ENCODE results near the gene BCAS1.

The BCAS1 gene

DNA sequence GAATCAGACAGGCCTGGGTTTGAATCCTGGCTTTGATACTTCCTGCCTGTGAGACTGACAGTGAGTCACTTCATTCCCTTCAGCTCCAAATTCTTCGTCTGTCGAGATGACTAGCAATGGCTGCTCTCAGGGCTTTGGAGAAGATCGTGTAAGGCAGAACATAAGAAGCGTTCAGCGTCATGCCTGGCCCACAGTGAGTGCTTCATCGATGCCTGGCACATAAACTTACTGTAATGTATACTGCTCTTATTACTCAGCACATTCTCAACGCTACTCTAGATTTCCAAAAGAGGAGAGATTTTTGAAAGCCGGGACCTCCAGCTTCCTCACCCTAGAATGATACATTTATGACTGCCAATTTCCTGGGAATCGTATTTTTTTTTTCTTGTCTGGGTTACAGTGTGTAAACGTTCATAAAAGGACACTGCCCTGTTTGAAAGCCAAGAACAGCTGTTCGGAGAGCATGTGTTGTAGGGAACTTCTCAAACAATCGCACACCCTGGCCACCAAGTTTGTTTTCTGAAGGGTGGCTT, 16.2 kb upstream of the BCAS1 start:
- H4K8ac ChIP-seq (ENCODE audit: low read depth, low read length) = no peak overlapping the region
- no peak overlapping the region for H3K4ac ChIP-seq (ENCODE audit: low read depth, low read length)
- H3K4me1 ChIP-seq (ENCODE audit: control insufficient read depth, low read depth, low read length) = no peaks in the 10 kb centered on the region
- H3K18ac ChIP-seq (ENCODE audit: low read length) = no peak overlapping the region
- no peak overlapping the region for H2BK15ac ChIP-seq (replicated peaks; ENCODE audit: low read depth)
- DNase-seq = no peak
- no peak overlapping the region for H2BK5ac ChIP-seq (ENCODE audit: low read length)
- no peaks in the 10 kb centered on the region for H3K27me3 ChIP-seq (ENCODE audit: insufficient read depth, low read length, poor library complexity)
- no peak overlapping the region for H3K4me3 ChIP-seq (ENCODE audit: low read length)
- no peak overlapping the region for H3K23ac ChIP-seq (ENCODE audit: low read length)
- peak overlapping the region; percentile 16 for H3K9ac ChIP-seq (ENCODE audit: low read length)
- H3K79me2 ChIP-seq (ENCODE audit: control insufficient read depth, insufficient read depth, low read length) = no peaks in the 10 kb centered on the region
- no peak overlapping the region for H3K4me2 ChIP-seq (ENCODE audit: low read length)
- H3K79me1 ChIP-seq (ENCODE audit: low read length) = no peaks in the 10 kb centered on the region
- no peak overlapping the region for H3K27ac ChIP-seq (ENCODE audit: low read depth, low read length)
- H3K36me3 ChIP-seq (ENCODE audit: control insufficient read depth, insufficient read depth, low read length) = no peaks in the 10 kb centered on the region
- H2BK120ac ChIP-seq (ENCODE audit: low read depth, low read length) = no peak overlapping the region
- no CpG with 5 or more reads among the region's 12 CpGs for whole genome bisulfite sequencing (ENCODE audit: extremely low coverage, insufficient coverage, low lambda C conversion rate)
- H2AK5ac ChIP-seq (ENCODE audit: low read length) = no peak overlapping the region
- H4K5ac ChIP-seq (ENCODE audit: low read length) = no peak overlapping the region
- H3K56ac ChIP-seq (ENCODE audit: low read length) = no peak overlapping the region

DNA sequence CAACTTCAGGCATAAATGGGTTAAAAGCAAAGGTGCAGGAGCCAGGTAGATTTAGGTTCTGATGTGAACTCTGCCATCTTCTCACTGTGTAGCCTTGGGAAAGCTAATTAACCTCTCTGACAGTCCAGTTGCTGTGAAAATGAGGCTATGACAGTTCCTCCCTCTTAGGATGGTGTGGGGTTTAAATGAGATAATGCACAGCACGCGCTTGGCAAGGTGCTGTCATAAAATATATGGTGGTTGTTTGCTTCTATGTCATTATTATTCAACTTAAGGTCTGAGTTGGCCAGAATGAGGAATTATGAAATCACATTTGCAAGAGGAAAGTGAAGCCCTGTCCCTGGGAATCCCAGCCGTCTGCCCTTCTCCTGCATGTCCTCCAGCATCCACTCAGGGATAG, 15.5 kb upstream of the BCAS1 start:
- Histone ChIP-seq H2BK15ac (replicated peaks; ENCODE audit: low read depth) (no peak overlapping the region), H3K23ac (ENCODE audit: low read length) (no peak overlapping the region), H3K36me3 (ENCODE audit: control insufficient read depth, insufficient read depth, low read length) (no peaks in the 10 kb centered on the region), H3K27ac (ENCODE audit: low read depth, low read length) (no peak overlapping the region), H3K4ac (ENCODE audit: low read depth, low read length) (no peak overlapping the region), H3K4me3 (ENCODE audit: low read length) (no peak overlapping the region), H3K27me3 (ENCODE audit: insufficient read depth, low read length, poor library complexity) (no peaks in the 10 kb centered on the region), H3K4me1 (ENCODE audit: control insufficient read depth, low read depth, low read length) (no peaks in the 10 kb centered on the region), H2BK5ac (ENCODE audit: low read length) (no peak overlapping the region), H3K18ac (ENCODE audit: low read length) (no peak overlapping the region), H3K4me2 (ENCODE audit: low read length) (no peak overlapping the region), H3K9ac (ENCODE audit: low read length) (no peak overlapping the region), H3K79me2 (ENCODE audit: control insufficient read depth, insufficient read depth, low read length) (no peaks in the 10 kb centered on the region), H2AK5ac (ENCODE audit: low read length) (no peak overlapping the region), H2BK120ac (ENCODE audit: low read depth, low read length) (no peak overlapping the region), H3K79me1 (ENCODE audit: low read length) (no peaks in the 10 kb centered on the region), H4K8ac (ENCODE audit: low read depth, low read length) (no peak overlapping the region), H3K56ac (ENCODE audit: low read length) (no peak overlapping the region), H4K5ac (ENCODE audit: low read length) (no peak overlapping the region)
- no CpG with 5 or more reads among the region's 3 CpGs for WGBS (ENCODE audit: extremely low coverage, insufficient coverage, low lambda C conversion rate)
- DNase-seq = no peak

DNA sequence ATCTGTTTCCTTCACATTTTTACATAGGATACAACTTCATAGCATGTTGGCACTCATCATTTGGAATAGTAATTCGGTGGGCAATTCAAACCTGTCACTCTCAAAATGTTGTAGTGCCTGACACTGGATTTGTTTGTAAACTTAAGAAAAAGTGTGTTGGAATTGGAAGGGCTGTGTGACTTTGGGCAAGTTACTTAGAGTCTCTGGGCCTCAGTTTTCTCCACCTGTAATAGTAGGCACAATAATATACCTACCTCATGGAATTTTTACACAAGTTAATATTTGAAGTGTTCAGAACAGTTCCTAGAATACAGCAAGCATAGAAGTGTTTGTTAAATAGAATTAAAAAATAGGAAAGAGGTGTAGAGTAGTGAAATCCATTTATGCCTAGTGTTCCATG, 15.0 kb upstream of the BCAS1 start:
- no peak overlapping the region for H2AK5ac ChIP-seq (ENCODE audit: low read length)
- no peak overlapping the region for H2BK120ac ChIP-seq (ENCODE audit: low read depth, low read length)
- no peaks in the 10 kb centered on the region for H3K4me1 ChIP-seq (ENCODE audit: control insufficient read depth, low read depth, low read length)
- no peak overlapping the region for H3K4ac ChIP-seq (ENCODE audit: low read depth, low read length)
- H3K27me3 ChIP-seq (ENCODE audit: insufficient read depth, low read length, poor library complexity) = no peaks in the 10 kb centered on the region
- H2BK5ac ChIP-seq (ENCODE audit: low read length) = no peak overlapping the region
- no peak for DNase-seq
- no peak overlapping the region for H3K27ac ChIP-seq (ENCODE audit: low read depth, low read length)
- H3K9ac ChIP-seq (ENCODE audit: low read length) = no peak overlapping the region
- no peaks in the 10 kb centered on the region for H3K79me2 ChIP-seq (ENCODE audit: control insufficient read depth, insufficient read depth, low read length)
- H3K23ac ChIP-seq (ENCODE audit: low read length) = no peak overlapping the region
- H3K18ac ChIP-seq (ENCODE audit: low read length) = no peak overlapping the region
- no peak overlapping the region for H4K5ac ChIP-seq (ENCODE audit: low read length)
- whole genome bisulfite sequencing (ENCODE audit: extremely low coverage, insufficient coverage, low lambda C conversion rate) = no CpG with 5 or more reads among the region's 1 CpG
- no peak overlapping the region for H2BK15ac ChIP-seq (replicated peaks; ENCODE audit: low read depth)
- H3K79me1 ChIP-seq (ENCODE audit: low read length) = no peaks in the 10 kb centered on the region
- no peak overlapping the region for H3K4me3 ChIP-seq (ENCODE audit: low read length)
- H4K8ac ChIP-seq (ENCODE audit: low read depth, low read length) = no peak overlapping the region
- H3K4me2 ChIP-seq (ENCODE audit: low read length) = no peak overlapping the region
- H3K36me3 ChIP-seq (ENCODE audit: control insufficient read depth, insufficient read depth, low read length) = no peaks in the 10 kb centered on the region
- H3K56ac ChIP-seq (ENCODE audit: low read length) = no peak overlapping the region

DNA sequence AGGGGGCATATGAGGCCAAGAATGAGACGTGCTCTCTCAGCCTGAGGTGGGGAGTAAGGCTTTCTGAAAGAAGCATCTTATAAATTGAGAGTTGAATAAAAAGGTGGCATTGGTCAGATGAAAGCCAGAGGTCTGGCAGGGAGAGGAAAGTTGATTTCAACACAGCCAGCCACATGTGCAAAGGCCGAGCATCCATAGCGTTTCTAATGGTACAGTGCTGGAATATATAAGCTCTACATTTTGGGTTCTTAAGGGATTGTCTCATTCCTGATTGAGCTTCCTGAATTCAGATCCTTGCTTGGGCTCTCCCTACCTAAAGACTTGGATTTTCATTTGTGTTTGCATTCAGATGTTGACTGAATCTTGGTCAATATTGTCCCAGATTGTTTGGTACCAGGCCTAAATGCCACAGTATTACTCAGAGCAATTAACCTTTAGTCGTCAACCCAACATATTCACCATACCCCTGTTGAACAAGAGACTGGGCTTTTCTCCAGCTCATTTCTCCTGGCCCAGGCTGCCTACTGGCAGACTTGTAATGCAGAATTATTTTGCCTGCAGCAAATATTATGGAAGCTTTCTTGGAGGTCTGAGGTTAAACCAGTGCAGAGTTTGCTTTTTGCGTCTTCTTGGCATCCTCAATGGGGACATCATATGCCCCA, 14.5 kb upstream of the BCAS1 start:
- H3K27me3 ChIP-seq (ENCODE audit: insufficient read depth, low read length, poor library complexity) = no peaks in the 10 kb centered on the region
- H3K27ac ChIP-seq (ENCODE audit: low read depth, low read length) = no peak overlapping the region
- H2BK120ac ChIP-seq (ENCODE audit: low read depth, low read length) = no peak overlapping the region
- H3K4me3 ChIP-seq (ENCODE audit: low read length) = no peak overlapping the region
- H3K56ac ChIP-seq (ENCODE audit: low read length) = no peak overlapping the region
- H3K9ac ChIP-seq (ENCODE audit: low read length) = no peak overlapping the region
- H3K4me1 ChIP-seq (ENCODE audit: control insufficient read depth, low read depth, low read length) = no peaks in the 10 kb centered on the region
- no peak overlapping the region for H3K4ac ChIP-seq (ENCODE audit: low read depth, low read length)
- no peak overlapping the region for H2AK5ac ChIP-seq (ENCODE audit: low read length)
- H3K4me2 ChIP-seq (ENCODE audit: low read length) = no peak overlapping the region
- no peak overlapping the region for H2BK15ac ChIP-seq (replicated peaks; ENCODE audit: low read depth)
- no peak overlapping the region for H4K8ac ChIP-seq (ENCODE audit: low read depth, low read length)
- no peak for DNase-seq
- no peaks in the 10 kb centered on the region for H3K79me1 ChIP-seq (ENCODE audit: low read length)
- no peak overlapping the region for H4K5ac ChIP-seq (ENCODE audit: low read length)
- WGBS (ENCODE audit: extremely low coverage, insufficient coverage, low lambda C conversion rate) = no CpG with 5 or more reads among the region's 5 CpGs
- H3K18ac ChIP-seq (ENCODE audit: low read length) = no peak overlapping the region
- H3K23ac ChIP-seq (ENCODE audit: low read length) = no peak overlapping the region
- no peaks in the 10 kb centered on the region for H3K79me2 ChIP-seq (ENCODE audit: control insufficient read depth, insufficient read depth, low read length)
- H2BK5ac ChIP-seq (ENCODE audit: low read length) = no peak overlapping the region
- H3K36me3 ChIP-seq (ENCODE audit: control insufficient read depth, insufficient read depth, low read length) = no peaks in the 10 kb centered on the region

DNA sequence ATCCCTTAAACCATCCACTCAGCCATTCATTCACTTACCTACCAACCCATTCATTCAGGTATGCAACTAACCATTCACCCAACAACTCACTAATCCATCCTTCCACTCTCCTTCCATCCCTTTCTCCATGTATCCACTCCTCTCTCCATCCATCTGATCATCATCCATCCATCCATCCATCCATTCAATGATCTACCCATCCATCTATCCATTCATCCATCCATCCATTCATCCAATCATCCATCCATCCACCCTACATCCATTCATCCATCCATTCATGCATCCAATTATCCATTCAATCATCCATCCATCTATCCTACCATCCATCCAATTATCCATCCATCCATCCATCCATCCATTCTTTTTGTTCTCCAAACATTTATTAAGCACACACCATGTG, 13.8 kb upstream of the BCAS1 start:
- no peak overlapping the region for H2BK5ac ChIP-seq (ENCODE audit: low read length)
- no peak overlapping the region for H3K18ac ChIP-seq (ENCODE audit: low read length)
- H3K9ac ChIP-seq (ENCODE audit: low read length) = no peak overlapping the region
- no peak overlapping the region for H3K27ac ChIP-seq (ENCODE audit: low read depth, low read length)
- DNase-seq = no peak
- H3K27me3 ChIP-seq (ENCODE audit: insufficient read depth, low read length, poor library complexity) = no peaks in the 10 kb centered on the region
- H3K56ac ChIP-seq (ENCODE audit: low read length) = no peak overlapping the region
- H3K36me3 ChIP-seq (ENCODE audit: control insufficient read depth, insufficient read depth, low read length) = no peaks in the 10 kb centered on the region
- H3K79me1 ChIP-seq (ENCODE audit: low read length) = no peaks in the 10 kb centered on the region
- no peak overlapping the region for H4K8ac ChIP-seq (ENCODE audit: low read depth, low read length)
- no peak overlapping the region for H3K4me3 ChIP-seq (ENCODE audit: low read length)
- H3K4ac ChIP-seq (ENCODE audit: low read depth, low read length) = no peak overlapping the region
- H3K23ac ChIP-seq (ENCODE audit: low read length) = no peak overlapping the region
- H3K4me2 ChIP-seq (ENCODE audit: low read length) = no peak overlapping the region
- no peak overlapping the region for H2BK120ac ChIP-seq (ENCODE audit: low read depth, low read length)
- no peaks in the 10 kb centered on the region for H3K4me1 ChIP-seq (ENCODE audit: control insufficient read depth, low read depth, low read length)
- H4K5ac ChIP-seq (ENCODE audit: low read length) = no peak overlapping the region
- no peaks in the 10 kb centered on the region for H3K79me2 ChIP-seq (ENCODE audit: control insufficient read depth, insufficient read depth, low read length)
- H2AK5ac ChIP-seq (ENCODE audit: low read length) = no peak overlapping the region
- no peak overlapping the region for H2BK15ac ChIP-seq (replicated peaks; ENCODE audit: low read depth)

DNA sequence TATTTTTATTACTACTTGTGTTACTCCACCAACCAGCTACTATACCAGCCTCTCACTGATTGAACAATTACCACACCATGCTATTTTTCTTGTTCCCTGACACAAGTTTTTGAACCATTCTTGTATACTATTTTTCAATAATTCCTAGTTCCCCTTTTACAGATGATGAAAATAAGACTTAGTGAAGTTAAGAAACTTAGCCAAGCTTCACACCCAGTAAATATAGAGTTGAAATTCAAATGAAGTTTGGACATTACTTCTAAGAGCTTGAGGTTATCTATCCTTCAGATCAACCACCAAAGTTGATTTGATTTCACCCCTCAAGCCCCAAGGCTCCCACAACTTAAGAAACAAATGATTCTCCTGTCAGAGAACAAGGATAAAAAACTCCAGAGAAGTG, 13.1 kb upstream of the BCAS1 start:
- Histone ChIP-seq H3K27me3 (ENCODE audit: insufficient read depth, low read length, poor library complexity) (no peaks in the 10 kb centered on the region), H3K9ac (ENCODE audit: low read length) (no peak overlapping the region), H3K4me2 (ENCODE audit: low read length) (no peak overlapping the region), H2BK5ac (ENCODE audit: low read length) (no peak overlapping the region), H4K8ac (ENCODE audit: low read depth, low read length) (no peak overlapping the region), H2BK15ac (replicated peaks; ENCODE audit: low read depth) (no peak overlapping the region), H3K56ac (ENCODE audit: low read length) (no peak overlapping the region), H3K4me1 (ENCODE audit: control insufficient read depth, low read depth, low read length) (no peaks in the 10 kb centered on the region), H3K36me3 (ENCODE audit: control insufficient read depth, insufficient read depth, low read length) (no peaks in the 10 kb centered on the region), H3K79me2 (ENCODE audit: control insufficient read depth, insufficient read depth, low read length) (no peaks in the 10 kb centered on the region), H3K4ac (ENCODE audit: low read depth, low read length) (no peak overlapping the region), H3K23ac (ENCODE audit: low read length) (no peak overlapping the region), H3K18ac (ENCODE audit: low read length) (no peak overlapping the region), H3K27ac (ENCODE audit: low read depth, low read length) (no peak overlapping the region), H2AK5ac (ENCODE audit: low read length) (no peak overlapping the region), H2BK120ac (ENCODE audit: low read depth, low read length) (no peak overlapping the region), H3K79me1 (ENCODE audit: low read length) (no peaks in the 10 kb centered on the region), H4K5ac (ENCODE audit: low read length) (no peak overlapping the region), H3K4me3 (ENCODE audit: low read length) (no peak overlapping the region)
- DNase-seq = no peak
